Glutamatergic neuron (in vitro differentiated cells): ENCODE measurements around the gene USP20. TPM values are rescaled to one million over a fixed set of nuclear protein-coding genes. Genes with fewer than 3 reads are reported as not detected.

Experiments used
- DNase-seq: peaks from one replicate; pipeline ENCODE4 v3.0.0; 2022
- H3K27ac Mint-ChIP-seq: one replicate; pipeline ENCODE4 v1.8.0; 2020; ENCODE audit warnings: mild to moderate bottlenecking, mixed read lengths, inconsistent platforms; ENCODE audit not compliant: unreplicated experiment
- H3K27me3 Mint-ChIP-seq: one replicate; pipeline ENCODE4 v1.8.0; 2020; ENCODE audit warnings: mild to moderate bottlenecking, moderate library complexity, mixed read lengths, inconsistent platforms; ENCODE audit not compliant: unreplicated experiment
- H3K36me3 Mint-ChIP-seq: one replicate; pipeline ENCODE4 v1.8.0; 2020; ENCODE audit warnings: mild to moderate bottlenecking, mixed read lengths, inconsistent platforms; ENCODE audit not compliant: unreplicated experiment
- H3K4me1 Mint-ChIP-seq: one replicate; pipeline ENCODE4 v1.8.0; 2020; ENCODE audit warnings: mild to moderate bottlenecking, low read depth, mixed read lengths, inconsistent platforms; ENCODE audit not compliant: unreplicated experiment
- H3K4me3 Mint-ChIP-seq: one replicate; pipeline ENCODE4 v1.8.0; 2020; ENCODE audit warnings: mild to moderate bottlenecking, mixed read lengths, inconsistent platforms; ENCODE audit not compliant: unreplicated experiment
- H3K9me3 Mint-ChIP-seq: one replicate; pipeline ENCODE4 v1.8.0; 2020; ENCODE audit warnings: mild to moderate bottlenecking, moderate library complexity, mixed read lengths, inconsistent platforms; ENCODE audit not compliant: unreplicated experiment
- CTCF ChIP-seq: fragments of 200-600 bp; sonication (generic); IDR thresholded peaks from one replicate; pipeline ENCODE4 v1.5.0; 2021; ENCODE audit not compliant: partially characterized antibody, unreplicated experiment
- total RNA-seq: library from RNA; stranded (reverse); fragmentation: NEBNext Ultra II Directional; extraction: Animal tissue kit (Norgen Biotek cat#: 25700); gene quantifications from one replicate; pipeline ENCODE4 v1.2.1, GENCODE V29; 2021; ENCODE audit not compliant: unreplicated experiment

Gene USP20
- total RNA-seq, 1 donor from 2014 or later, result 93.5 TPM

GRCh38 chr9:129852579-129852978 is 17.3 kb downstream of the USP20 start:
- Mint-ChIP-seq H3K9me3 (peaks cover 16% of the 10 kb centered on the region), H3K27me3 (peaks cover 8% of the 10 kb centered on the region), H3K4me3 (peak overlapping the region; percentile 79), H3K27ac (peak overlapping the region; percentile 98), H3K4me1 (peaks cover 45% of the 10 kb centered on the region), H3K36me3 (peaks cover 7% of the 10 kb centered on the region)
- TF ChIP-seq CTCF, result no peak
- peak; percentile 68 for DNase-seq

DNA sequence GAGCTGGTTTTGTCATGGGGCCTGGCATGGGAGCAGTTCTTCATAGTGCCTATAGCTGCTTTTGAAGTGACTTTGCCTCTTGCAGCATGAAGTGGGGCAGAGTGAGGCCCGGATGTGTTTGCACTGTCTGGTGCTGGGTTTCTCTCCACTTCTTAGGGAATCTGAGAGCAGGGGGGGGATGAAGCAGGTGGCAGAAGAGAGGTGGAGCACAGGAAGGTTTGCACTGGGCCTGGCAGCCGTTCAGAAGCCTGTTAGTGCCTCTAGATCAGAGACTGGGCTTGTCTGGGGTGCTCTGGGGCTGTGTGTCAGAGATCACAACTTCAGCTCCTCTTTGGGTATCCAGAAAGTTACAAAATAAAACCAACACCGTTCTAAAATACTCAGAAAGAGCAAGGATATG is 18.4 kb downstream of the USP20 start:
- no peak for DNase-seq
- peaks cover 8% of the 10 kb centered on the region for H3K27me3 Mint-ChIP-seq
- H3K4me3 Mint-ChIP-seq, result peak overlapping the region; percentile 30
- peaks cover 46% of the 10 kb centered on the region for H3K4me1 Mint-ChIP-seq
- no peak for TF ChIP-seq CTCF
- peaks cover 16% of the 10 kb centered on the region for H3K9me3 Mint-ChIP-seq
- H3K27ac Mint-ChIP-seq, result peak overlapping the region; percentile 98
- H3K36me3 Mint-ChIP-seq, result peaks cover 7% of the 10 kb centered on the region

DNA sequence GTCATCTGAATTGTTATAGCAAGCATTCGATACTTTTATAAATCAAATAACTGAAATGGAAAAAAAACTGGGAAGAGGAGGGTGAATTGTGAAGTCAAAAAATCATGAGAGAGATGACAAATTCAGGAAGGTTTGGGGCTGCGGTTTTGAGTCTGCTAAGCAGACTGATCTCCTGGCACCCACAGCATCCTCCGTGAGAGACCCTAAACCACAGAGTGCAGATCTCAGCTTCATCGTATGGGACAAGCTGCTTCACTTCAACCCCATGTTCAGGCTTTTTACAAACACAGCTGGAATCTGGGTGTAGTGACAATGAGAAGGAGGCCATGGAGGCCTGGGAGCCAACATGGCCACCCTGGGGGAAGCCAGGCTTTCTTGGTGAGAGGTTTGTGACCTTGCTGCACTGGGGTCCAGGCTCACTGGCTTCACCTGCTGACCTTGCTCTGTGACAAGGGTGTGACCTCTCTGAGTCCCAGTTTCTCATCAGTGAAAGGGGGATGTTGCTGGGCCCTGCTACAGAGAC is 19.4 kb downstream of the USP20 start:
- peak overlapping the region; percentile 44 for H3K27ac Mint-ChIP-seq
- peaks cover 7% of the 10 kb centered on the region for H3K36me3 Mint-ChIP-seq
- TF ChIP-seq CTCF, result no peak
- DNase-seq, result no peak
- peaks cover 47% of the 10 kb centered on the region for H3K4me1 Mint-ChIP-seq
- H3K27me3 Mint-ChIP-seq, result peaks cover 8% of the 10 kb centered on the region
- H3K4me3 Mint-ChIP-seq, result no peak overlapping the region
- peaks cover 16% of the 10 kb centered on the region for H3K9me3 Mint-ChIP-seq

DNA sequence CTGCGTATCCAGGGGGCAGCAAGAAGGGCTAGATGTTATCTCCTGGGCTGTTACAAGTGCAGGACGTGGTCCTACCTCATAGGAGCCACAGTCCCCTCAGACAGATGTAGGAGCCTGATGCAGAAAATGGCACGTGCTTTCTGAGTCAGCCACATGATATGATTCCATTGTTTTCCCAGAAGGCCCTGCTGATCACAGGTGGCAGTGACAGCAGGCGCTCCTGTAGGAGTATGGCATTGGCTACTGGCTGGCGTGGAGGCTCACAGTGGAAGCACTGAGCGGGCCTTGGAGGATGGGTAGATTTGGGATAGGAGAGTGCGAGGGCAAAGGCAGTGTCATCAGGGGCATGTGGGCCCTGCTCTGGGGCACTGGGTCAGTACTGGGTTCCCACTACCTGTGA is 21.9 kb downstream of the USP20 start:
- Mint-ChIP-seq H3K4me1 (peaks cover 35% of the 10 kb centered on the region), H3K9me3 (peaks cover 6% of the 10 kb centered on the region), H3K36me3 (peaks cover 13% of the 10 kb centered on the region), H3K27me3 (peaks cover 5% of the 10 kb centered on the region), H3K27ac (peak overlapping the region; percentile 76), H3K4me3 (no peak overlapping the region)
- DNase-seq, result no peak
- TF ChIP-seq CTCF, result no peak

- H3K4me1 Mint-ChIP-seq, result peaks cover 26% of the 10 kb centered on the region
- H3K4me3 Mint-ChIP-seq, result no peak overlapping the region
- no peak for DNase-seq
- H3K27me3 Mint-ChIP-seq, result no peaks in the 10 kb centered on the region
- H3K9me3 Mint-ChIP-seq, result peaks cover 3% of the 10 kb centered on the region
- peaks cover 13% of the 10 kb centered on the region for H3K36me3 Mint-ChIP-seq
- no peak for TF ChIP-seq CTCF
- H3K27ac Mint-ChIP-seq, result peak overlapping the region; percentile 22
These were observed 23.1 kb downstream of the USP20 start for GRCh38 chr9:129858167-129858962.
